Ovary (tissue), 9 donors: Measurements from ENCODE around the gene TMEM236. TPM values are rescaled to one million over a fixed set of nuclear protein-coding genes. Genes with fewer than 3 reads are reported as not detected.
A peak's percentile ranks its signal among the peaks of the same experiment; 100 is the strongest.

Source experiments
- DNase-seq, 5 donors: peaks; one replicate each; pipeline ENCODE4 v3.0.0-alpha.2; 2019 to 2020
- H3K27ac ChIP-seq, 2 donors: fragments of 200-600 bp; one replicate each; pipeline versions ENCODE4 v1.5.1 to v1.8.0; 2019 to 2022
- H3K27me3 ChIP-seq: fragments of 200-600 bp; one replicate; pipeline ENCODE4 v1.8.0; 2022
- H3K36me3 ChIP-seq: fragments of 200-600 bp; sonication (generic); one replicate; pipeline ENCODE4 v1.5.1; 2019
- H3K4me1 ChIP-seq: one replicate; pipeline ENCODE4 v1.8.1; 2013; ENCODE audit warnings: mild to moderate bottlenecking, moderate library complexity; ENCODE audit not compliant: insufficient read depth
- H3K4me3 ChIP-seq: fragments of 200-600 bp; sonication (generic); one replicate; pipeline ENCODE4 v1.5.1; 2017
- H3K9me3 ChIP-seq, 2 donors: fragments of 200-600 bp in 1 of 2; sonication (generic) in 1 of 2; one replicate each; pipeline versions ENCODE4 v1.5.1 to v1.8.1; 2013 to 2019; ENCODE audit warnings: mild to moderate bottlenecking in 1 of 2, moderate library complexity in 1 of 2
- CTCF ChIP-seq, 3 donors: fragments of 450-650 bp in 2 of 3; fragments of 200-600 bp in 1 of 3; IDR thresholded peaks; one replicate each; pipeline versions ENCODE4 v1.5.1 to v1.8.0; 2016 to 2022; ENCODE audit warnings: antibody characterized with exemption in 3 of 3, mild to moderate bottlenecking in 1 of 3
- EP300 ChIP-seq: sonication (generic); formaldehyde crosslinking; IDR thresholded peaks from one replicate; pipeline ENCODE4 v1.6.1; 2017; ENCODE audit warnings: antibody characterized with exemption
- POLR2A ChIP-seq: fragments of 450-650 bp; IDR thresholded peaks from one replicate; pipeline ENCODE4 v1.6.1; 2017; ENCODE audit warnings: antibody characterized with exemption, mild to moderate bottlenecking, moderate library complexity
- WGBS, 3 donors: extraction: QIAGEN DNeasy Blood & Tissue Kit in 1 of 3; methylation state at CpG; one replicate each; pipeline versions ENCODE4 v1.1.5 to v1.1.7; 2013 to 2017; 5-methylcytosine and 5-hydroxymethylcytosine counted together
- intact Hi-C, 4 donors: fragments of 100-400 bp; cut with DNase I; formaldehyde crosslinking; loops; one replicate each; pipeline versions ENCODE4 v1.11.0 to v1.15.1; 2022 to 2023
- polyA plus RNA-seq, 2 donors: library from polyadenylated mRNA; stranded (reverse); fragments of 200-250 nt in 1 of 2; fragments of 350-450 nt in 1 of 2; fragmentation: Illumina TruSeq in 1 of 2; extraction: RNeasy Lipid Tissue Mini Kit (QIAGEN cat#74804) in 1 of 2; gene quantifications; one replicate each; pipeline ENCODE4 v1.2.3, GENCODE V29; 2013 to 2014
- total RNA-seq, 7 donors: library from RNA; depleted of rRNA in 2 of 7; stranded (reverse); fragments of >200 nt in 2 of 7; fragmentation: NEBNext Ultra II Directional in 3 of 7; extraction: Animal tissue kit (Norgen Biotek cat#: 25700) in 3 of 7; gene quantifications; one replicate each; pipeline versions ENCODE4 v1.1.0 to v1.2.4, GENCODE V29; 2016 to 2023
- donor health status: DM: no; HTN: no; CAD: no; lungs with moderate emphysema.
- donor health status: DM: no; HTN: no; CAD: no.
- donor health status: Bipolar disorder and iron deficiency.
- donor health status: DM: yes; HTN: yes; CAD: no.
- donor health status: DM: no; HTN: no; CAD: no.
- donor health status: DM: yes; HTN: yes; CAD: no.

TMEM236 gene
- total and polyA plus RNA-seq, 9 donors: 0.11 to 0.72 (median 0.32) TPM

- H3K9me3 ChIP-seq: no peaks in the 10 kb centered on the region
- no peaks in the 10 kb centered on the region for H3K36me3 ChIP-seq
- WGBS, 3 donors: 76 to 87% (median 82%) methylated on average over 23 of the region's 23 CpGs
- no peak within 1 kb of the TSS for H3K4me3 ChIP-seq
- TF ChIP-seq CTCF (IDR thresholded peaks at IDR 0.05): no peak
- no peak for TF ChIP-seq POLR2A
- no peak for TF ChIP-seq EP300
- H3K27ac ChIP-seq: no peak within 1 kb of the TSS
- H3K27me3 ChIP-seq: no peaks in the 10 kb centered on the region
- no peak for DNase-seq
- H3K4me1 ChIP-seq: no peaks in the 10 kb centered on the region
- intact Hi-C loops: no loop called here
These were observed 57.2 kb downstream of the TMEM236 start, which contains the start of gene MRC1 for GRCh38 chr10:17808971-17809841. Gene MRC1, plus strand, starts transcription at chr10:17809348. Its CDS starts 118 bp downstream, at chr10:17809466.

GRCh38 chr10:17811146-17811865 is 59.3 kb downstream of the TMEM236 start:
- 55 to 72% (median 55%) methylated on average over 4 of the region's 4 CpGs for WGBS, 3 donors
- Histone ChIP-seq H3K27me3 (no peaks in the 10 kb centered on the region), H3K36me3 (no peaks in the 10 kb centered on the region), H3K9me3 (no peaks in the 10 kb centered on the region), H3K27ac (no peak overlapping the region), H3K4me3 (no peak overlapping the region), H3K4me1 (no peaks in the 10 kb centered on the region)
- intact Hi-C loops: no loop called here
- DNase-seq: peak in 1 of 5 donors; percentile 28
- TF ChIP-seq POLR2A (no peak), CTCF (IDR thresholded peaks at IDR 0.05) (no peak), EP300 (no peak)

GRCh38 chr10:17814973-17815372 is 63.0 kb downstream of the TMEM236 start:
- DNase-seq: no peak
- Histone ChIP-seq H3K27ac (no peak overlapping the region), H3K4me1 (no peaks in the 10 kb centered on the region), H3K4me3 (no peak overlapping the region), H3K27me3 (no peaks in the 10 kb centered on the region), H3K9me3 (no peaks in the 10 kb centered on the region), H3K36me3 (no peaks in the 10 kb centered on the region)
- 36 to 52% (median 44%) methylated on average over 5 of the region's 5 CpGs for WGBS, 3 donors
- TF ChIP-seq CTCF (IDR thresholded peaks at IDR 0.05) (no peak), POLR2A (no peak), EP300 (no peak)
- intact Hi-C loops: no loop called here

- H3K4me3 ChIP-seq: no peak overlapping the region
- WGBS, 3 donors: 87 to 89% (median 87%) methylated on average over 7 of the region's 7 CpGs
- H3K4me1 ChIP-seq: no peaks in the 10 kb centered on the region
- intact Hi-C loops: no loop called here
- no peaks in the 10 kb centered on the region for H3K9me3 ChIP-seq
- H3K27ac ChIP-seq: no peak overlapping the region
- H3K27me3 ChIP-seq: no peaks in the 10 kb centered on the region
- DNase-seq: no peak
- no peaks in the 10 kb centered on the region for H3K36me3 ChIP-seq
- TF ChIP-seq CTCF (IDR thresholded peaks at IDR 0.05) (no peak), POLR2A (no peak), EP300 (no peak)
These were observed 64.2 kb downstream of the TMEM236 start for GRCh38 chr10:17816199-17816598.
